ENCODE results near the gene TPCN2. TPM values are rescaled to one million over a fixed set of nuclear protein-coding genes. Genes with fewer than 3 reads are reported as not detected.

TPCN2 gene
- total RNA-seq, 1 experiment from 2014 or later, result 15.2 TPM

DNA sequence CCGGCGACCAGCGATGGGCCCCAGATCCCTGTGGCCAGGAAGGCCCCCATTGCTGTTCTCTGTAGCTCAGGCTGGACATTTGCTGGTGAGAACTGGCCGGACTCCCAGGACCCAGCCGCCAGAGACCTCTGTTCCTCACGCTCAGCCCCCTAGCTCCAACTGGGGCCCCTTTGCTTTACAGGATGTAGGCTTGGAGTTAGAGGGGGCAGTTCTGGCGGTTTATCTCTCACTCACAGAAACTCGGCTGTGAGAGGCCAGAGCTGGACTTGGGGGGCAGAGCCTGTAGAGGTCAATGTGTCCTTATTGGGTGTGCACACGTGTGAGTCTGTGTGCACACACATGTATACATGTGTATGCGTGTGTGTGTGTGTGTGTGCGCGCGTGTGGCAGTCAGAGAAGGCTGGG is 107.5 kb downstream of the TPCN2 start:
- Histone ChIP-seq H3K4me2 (ENCODE audit: low read length) (no peak overlapping the region), H3K9me3 (ENCODE audit: control insufficient read depth in 1 of 2, insufficient read depth in 1 of 2, low read depth in 1 of 2, low read length in 2 of 2) (no peaks in the 10 kb centered on the region), H3K79me2 (ENCODE audit: insufficient read depth, low read length) (no peaks in the 10 kb centered on the region), H3K9me2 (ENCODE audit: insufficient read depth) (no peaks in the 10 kb centered on the region), H4K20me1 (ENCODE audit: insufficient read depth) (no peaks in the 10 kb centered on the region), H3K36me3 (ENCODE audit: control insufficient read depth in 1 of 2, insufficient read depth in 2 of 2, low read length in 2 of 2) (no peaks in the 10 kb centered on the region), H3K27ac (ENCODE audit: low read depth, low read length) (no peak overlapping the region), H3K9ac (ENCODE audit: low read length) (no peak overlapping the region), H3K27me3 (ENCODE audit: insufficient read depth, low read length) (no peaks in the 10 kb centered on the region), H2AFZ (ENCODE audit: low read depth, low read length, poor library complexity, severe bottlenecking) (no peak overlapping the region), H3K4me1 (ENCODE audit: control insufficient read depth in 1 of 2, insufficient read depth in 2 of 2, low read length in 2 of 2) (no peaks in the 10 kb centered on the region), H3K4me3 (replicated peaks in 1 of 2; ENCODE audit: low read depth in 1 of 2, low read length in 2 of 2) (no peak overlapping the region)
- DNase-seq (ENCODE audit: low read depth, low spot score), result no peak
- POLR2A ChIA-PET, result no interaction called here
- ATAC-seq, result no peak
- BruUV-seq (replicated peaks), result no TSS peak
- CTCF ChIA-PET, result interaction anchor here (1.4 kb wide), 1 partner anchor 25 kb away, joined by 5 read pairs; no protein-coding TSS in a partner anchor
- RAD21 ChIA-PET (ENCODE audit: low non-redundant PET in 1 of 2, low total read pairs in 2 of 2, uncharacterized antibody in 2 of 2, unreplicated experiment in 2 of 2), result no interaction called here
- intact Hi-C loops (cut with micrococcal nuclease), result no loop called here
- TF ChIP-seq RAD21 (IDR thresholded peaks at IDR 0.05; ENCODE audit: low read depth) (no peak), POLR2A (IDR thresholded peaks at IDR 0.05; ENCODE audit: borderline replicate concordance, extremely low read depth, insufficient read depth, insufficient read length) (no peak), ZNF274 (IDR thresholded peaks at IDR 0.05; ENCODE audit: low read depth, low read length) (no peak), POLR2AphosphoS5 (IDR thresholded peaks at IDR 0.05; ENCODE audit: low read depth, low read length) (no peak), SRF (IDR thresholded peaks at IDR 0.05; ENCODE audit: low read depth) (no peak), CEBPB (IDR thresholded peaks at IDR 0.05; ENCODE audit: low read depth) (no peak), EGR1 (IDR thresholded peaks at IDR 0.05; ENCODE audit: low read depth) (no peak), TCF7L2 (IDR thresholded peaks at IDR 0.05; ENCODE audit: borderline replicate concordance, extremely low read depth, insufficient read depth, insufficient read length) (no peak), ELF1 (IDR thresholded peaks at IDR 0.05; ENCODE audit: borderline replicate concordance, low read depth) (no peak), YY1 (IDR thresholded peaks at IDR 0.05; ENCODE audit: extremely low read depth, insufficient replicate concordance, low read depth, low read length) (no peak), FOSL1 (IDR thresholded peaks at IDR 0.05; ENCODE audit: low read depth) (no peak)
- TF ChIP-seq, protein P1, sequence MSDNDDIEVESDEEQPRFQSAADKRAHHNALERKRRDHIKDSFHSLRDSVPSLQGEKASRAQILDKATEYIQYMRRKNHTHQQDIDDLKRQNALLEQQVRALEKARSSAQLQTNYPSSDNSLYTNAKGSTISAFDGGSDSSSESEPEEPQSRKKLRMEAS (IDR thresholded peaks at IDR 0.05), result no peak
- TF ChIP-seq, protein P2, sequence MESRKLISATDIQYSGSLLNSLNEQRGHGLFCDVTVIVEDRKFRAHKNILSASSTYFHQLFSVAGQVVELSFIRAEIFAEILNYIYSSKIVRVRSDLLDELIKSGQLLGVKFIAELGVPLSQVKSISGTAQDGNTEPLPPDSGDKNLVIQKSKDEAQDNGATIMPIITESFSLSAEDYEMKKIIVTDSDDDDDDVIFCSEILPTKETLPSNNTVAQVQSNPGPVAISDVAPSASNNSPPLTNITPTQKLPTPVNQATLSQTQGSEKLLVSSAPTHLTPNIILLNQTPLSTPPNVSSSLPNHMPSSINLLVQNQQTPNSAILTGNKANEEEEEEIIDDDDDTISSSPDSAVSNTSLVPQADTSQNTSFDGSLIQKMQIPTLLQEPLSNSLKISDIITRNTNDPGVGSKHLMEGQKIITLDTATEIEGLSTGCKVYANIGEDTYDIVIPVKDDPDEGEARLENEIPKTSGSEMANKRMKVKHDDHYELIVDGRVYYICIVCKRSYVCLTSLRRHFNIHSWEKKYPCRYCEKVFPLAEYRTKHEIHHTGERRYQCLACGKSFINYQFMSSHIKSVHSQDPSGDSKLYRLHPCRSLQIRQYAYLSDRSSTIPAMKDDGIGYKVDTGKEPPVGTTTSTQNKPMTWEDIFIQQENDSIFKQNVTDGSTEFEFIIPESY (IDR thresholded peaks at IDR 0.05; ENCODE audit: extremely low read depth, insufficient replicate concordance, low read length), result no peak
- TF ChIP-seq, protein P3, sequence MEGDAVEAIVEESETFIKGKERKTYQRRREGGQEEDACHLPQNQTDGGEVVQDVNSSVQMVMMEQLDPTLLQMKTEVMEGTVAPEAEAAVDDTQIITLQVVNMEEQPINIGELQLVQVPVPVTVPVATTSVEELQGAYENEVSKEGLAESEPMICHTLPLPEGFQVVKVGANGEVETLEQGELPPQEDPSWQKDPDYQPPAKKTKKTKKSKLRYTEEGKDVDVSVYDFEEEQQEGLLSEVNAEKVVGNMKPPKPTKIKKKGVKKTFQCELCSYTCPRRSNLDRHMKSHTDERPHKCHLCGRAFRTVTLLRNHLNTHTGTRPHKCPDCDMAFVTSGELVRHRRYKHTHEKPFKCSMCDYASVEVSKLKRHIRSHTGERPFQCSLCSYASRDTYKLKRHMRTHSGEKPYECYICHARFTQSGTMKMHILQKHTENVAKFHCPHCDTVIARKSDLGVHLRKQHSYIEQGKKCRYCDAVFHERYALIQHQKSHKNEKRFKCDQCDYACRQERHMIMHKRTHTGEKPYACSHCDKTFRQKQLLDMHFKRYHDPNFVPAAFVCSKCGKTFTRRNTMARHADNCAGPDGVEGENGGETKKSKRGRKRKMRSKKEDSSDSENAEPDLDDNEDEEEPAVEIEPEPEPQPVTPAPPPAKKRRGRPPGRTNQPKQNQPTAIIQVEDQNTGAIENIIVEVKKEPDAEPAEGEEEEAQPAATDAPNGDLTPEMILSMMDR (IDR thresholded peaks at IDR 0.05 in 2 of 3, conservative IDR thresholded peaks at IDR 0.05 in 1 of 3; ENCODE audit: borderline replicate concordance in 1 of 3, insufficient read depth in 1 of 3, low read depth in 2 of 3, low read length in 2 of 3), result no peak
- TF ChIP-seq, protein P4, sequence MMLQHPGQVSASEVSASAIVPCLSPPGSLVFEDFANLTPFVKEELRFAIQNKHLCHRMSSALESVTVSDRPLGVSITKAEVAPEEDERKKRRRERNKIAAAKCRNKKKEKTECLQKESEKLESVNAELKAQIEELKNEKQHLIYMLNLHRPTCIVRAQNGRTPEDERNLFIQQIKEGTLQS (IDR thresholded peaks at IDR 0.05), result no peak
